HG02610 (cell line): ENCODE data around the gene TMEM63A.

Experiments used
- ATAC-seq: cut with Tn5 transposase; IDR thresholded peaks from one replicate; pipeline ENCODE4 v1.9.1; 2021; ENCODE audit warnings: mild to moderate bottlenecking, moderate library complexity; ENCODE audit not compliant: unreplicated experiment

Gene TMEM63A

DNA sequence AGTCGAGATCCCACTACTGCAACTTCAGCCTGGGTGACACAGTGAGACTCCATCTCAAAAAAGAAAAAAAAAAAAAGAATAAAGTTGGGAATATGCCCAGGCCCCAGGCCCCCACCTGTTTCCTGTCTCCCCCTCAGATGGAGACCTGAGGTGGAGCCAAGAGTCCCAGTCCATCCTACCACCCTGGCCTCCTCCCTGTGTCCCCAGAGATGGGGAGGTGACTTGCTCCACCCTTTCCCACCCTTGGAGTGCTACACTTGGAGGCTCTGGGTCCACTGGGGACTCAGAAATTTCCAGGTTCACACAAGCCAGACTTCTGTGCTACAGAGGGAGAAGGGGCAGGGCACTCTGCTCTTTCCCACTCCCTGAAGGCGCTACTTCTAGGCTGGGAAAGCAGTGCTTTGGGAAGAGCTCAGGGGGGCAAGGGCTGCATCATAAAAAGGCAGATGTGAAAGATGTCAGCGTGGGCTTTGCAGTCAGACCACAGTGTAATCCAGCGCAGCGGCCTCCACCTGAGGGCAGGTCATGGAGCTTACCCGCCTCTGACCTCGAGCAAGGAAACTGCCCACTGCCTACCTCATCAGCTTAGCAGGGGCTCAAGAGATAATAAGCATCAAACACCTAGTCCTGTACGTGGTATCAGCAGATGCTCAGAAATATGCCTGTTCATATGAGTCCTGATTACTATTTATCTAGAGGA, 13.4 kb downstream of the TMEM63A start:
- no peak for ATAC-seq

DNA sequence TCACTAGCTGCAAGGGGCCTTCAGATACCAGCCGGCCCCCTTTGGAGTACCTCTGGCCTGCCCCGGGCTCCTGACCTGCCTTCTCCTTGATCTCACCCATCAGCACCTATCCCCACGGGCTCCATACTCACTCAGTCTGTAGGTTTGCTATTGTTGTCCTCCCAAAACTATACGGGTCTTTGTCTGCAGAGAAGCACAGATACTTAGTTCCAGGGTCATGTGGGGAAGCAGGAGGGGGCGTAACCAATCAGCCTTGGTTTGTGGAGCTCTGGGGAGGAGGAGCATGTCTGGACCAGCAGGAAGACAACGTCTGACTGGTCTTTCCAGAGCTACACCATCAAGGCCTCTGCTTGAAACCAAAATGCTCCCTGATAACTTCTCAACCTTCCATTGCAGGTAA, 15.2 kb downstream of the TMEM63A start:
- ATAC-seq: no peak

DNA sequence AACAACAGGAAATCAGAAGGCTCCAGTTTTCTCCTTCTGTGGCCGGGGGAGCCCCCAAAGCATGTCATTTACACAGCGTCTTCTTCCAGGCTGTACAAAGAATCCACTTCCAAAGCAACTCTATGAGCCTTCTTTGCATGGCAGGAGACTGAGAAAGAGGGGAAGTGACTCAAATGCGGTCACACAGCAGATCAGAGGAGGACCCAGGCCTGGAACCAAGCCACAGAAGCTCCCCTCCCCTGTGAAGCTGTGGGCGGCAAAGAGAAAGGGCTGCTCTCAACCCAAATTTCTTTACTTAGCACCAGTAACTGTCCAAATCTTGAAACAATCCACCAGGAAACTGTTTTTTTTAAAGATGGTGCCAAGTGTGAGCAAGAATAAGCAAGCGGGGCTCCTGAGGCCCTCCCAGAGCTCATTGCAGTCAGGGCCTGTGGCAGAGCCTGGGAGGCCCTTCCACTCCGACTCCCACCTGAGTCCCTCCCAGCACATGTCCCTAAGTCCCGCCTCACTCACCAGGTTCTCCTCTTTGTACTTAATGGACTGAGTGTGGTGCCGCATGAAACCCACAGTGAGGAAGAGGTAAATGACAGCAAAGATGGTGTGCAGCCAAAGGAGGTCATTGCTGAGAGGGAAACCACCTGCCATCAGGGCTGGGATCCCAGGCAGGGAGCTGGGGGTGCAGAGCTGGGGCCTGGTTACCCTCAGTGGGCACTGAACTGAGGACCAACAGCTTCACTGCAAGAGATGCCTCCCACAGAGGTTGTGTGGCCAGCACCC, 15.9 kb downstream of the TMEM63A start:
- ATAC-seq: peak; percentile 80

GRCh38 chr1:225865514-225865913, 16.7 kb downstream of the TMEM63A start:
- no peak for ATAC-seq

DNA sequence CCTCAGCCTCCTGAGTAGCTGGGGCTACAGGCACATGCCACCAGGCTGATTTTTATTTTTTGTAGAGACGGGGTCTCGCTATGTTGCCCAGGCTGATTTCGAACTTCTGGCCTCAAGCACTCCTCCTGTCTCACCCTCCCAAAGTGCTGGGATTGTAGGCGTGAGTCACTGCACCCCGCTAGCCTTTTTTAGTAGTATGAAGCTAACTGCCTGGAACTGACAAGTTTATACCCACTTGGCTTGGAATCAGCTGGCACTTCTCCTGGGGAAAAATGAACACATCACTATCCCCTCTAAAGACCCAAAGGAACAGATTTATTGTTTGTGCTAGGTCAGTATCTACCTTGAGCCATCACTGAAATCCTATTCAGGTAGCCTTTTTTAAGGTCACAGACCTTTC, 19.0 kb downstream of the TMEM63A start:
- no peak for ATAC-seq

DNA sequence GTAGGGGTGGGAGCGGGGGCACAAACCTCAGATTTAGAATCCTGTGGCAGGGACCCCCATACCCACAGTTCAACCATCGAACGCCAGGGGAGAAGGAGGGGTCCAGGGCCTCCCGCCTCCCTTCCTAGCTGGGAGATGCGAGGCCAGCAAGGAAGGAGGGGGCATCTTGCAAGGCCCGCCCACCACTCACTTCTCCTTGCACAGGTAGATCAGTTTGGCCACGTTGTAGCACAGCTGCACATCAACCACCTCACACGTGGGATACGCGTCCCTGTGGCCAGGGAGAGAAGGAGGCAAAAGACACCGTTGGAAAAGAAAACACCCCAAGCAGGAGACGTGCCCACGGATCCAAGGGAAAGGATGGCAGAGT, 19.6 kb downstream of the TMEM63A start:
- ATAC-seq: no peak

- no peak for ATAC-seq
Measured at GRCh38 chr1:225861834-225862580, 20.2 kb downstream of the TMEM63A start.

DNA sequence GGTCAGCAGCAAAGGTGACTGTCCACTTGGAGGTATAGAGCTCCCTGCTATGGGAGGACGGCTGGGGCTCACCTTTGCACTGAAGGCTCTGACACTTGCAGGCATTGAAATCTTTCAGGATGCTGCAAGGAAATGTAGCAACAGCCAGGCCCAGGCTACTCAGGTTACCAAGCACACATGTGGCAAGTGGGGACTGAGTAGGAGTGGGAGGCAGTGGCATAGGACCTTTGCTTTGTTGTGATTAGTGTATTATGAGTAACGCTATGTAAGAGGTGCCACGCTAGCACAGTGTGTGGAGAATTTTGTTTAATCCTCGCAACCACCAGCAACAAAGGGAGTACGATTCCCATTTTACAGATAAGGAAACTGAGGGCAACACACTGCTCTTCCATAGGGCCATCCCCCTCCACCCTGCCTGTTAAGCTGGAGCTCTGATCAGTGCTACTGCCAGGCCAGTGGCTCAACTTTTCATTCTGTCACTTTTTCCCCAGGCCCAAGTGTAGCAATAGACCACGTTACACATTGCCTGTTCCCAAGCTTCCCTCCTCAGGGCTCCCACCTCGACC, 21.2 kb downstream of the TMEM63A start:
- no peak for ATAC-seq

DNA sequence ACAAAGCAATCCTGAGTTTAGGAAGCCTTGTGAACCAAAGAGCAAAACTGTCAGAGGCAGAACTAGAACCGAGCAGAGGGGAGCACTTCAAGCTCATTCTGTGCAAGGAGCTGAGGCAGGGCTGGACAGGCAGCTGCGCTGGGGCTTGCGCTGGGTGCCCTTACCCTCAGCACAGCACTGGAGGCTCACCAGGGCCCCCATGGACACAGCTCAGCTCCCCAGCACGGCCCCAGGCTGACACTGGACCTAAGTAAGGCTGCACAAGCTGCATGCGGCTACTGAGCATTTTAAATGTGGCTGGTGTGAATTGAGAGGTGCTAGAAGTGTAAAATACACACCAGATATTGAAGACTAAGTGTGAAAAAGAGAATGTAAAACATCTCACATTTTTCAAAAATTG, 22.1 kb downstream of the TMEM63A start:
- ATAC-seq: no peak

DNA sequence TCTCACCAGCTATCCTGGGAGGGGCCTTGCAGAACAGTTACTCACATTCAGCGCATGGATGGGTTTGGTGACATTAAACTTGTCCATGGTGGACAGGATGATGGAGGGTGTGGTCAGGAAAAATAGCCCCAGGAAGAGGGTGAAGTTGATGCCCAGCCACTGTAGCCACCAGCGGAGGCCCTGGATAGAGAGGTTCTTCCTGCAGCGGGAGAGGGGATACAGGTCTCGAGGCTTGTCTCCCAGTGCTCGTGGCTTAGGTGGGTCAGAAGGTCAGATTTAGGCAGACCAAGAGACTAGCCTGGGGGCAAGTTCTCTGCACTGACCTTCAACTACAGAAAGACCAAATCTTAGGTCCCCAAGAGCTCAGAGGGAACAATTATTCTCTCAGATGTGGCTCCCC, 23.0 kb downstream of the TMEM63A start:
- ATAC-seq: no peak

DNA sequence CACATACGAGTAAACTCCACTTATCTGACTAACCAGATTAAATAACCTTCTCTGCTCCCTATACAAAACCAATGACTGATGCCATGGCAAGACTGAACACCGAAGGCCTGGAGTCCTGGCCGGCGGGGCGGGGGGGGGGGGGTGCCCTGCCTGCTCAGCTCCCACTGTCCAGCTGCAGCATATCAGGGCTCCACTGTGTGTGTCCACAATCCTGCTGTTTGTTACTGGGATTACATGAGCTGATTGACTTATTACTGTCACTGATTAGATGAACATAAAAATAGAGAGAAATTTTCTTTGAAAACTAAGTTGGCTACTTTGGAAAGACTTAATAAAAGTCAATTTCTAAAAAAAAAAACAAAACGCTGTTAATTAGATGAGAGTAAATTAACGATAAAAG, 24.9 kb downstream of the TMEM63A start:
- ATAC-seq: no peak

DNA sequence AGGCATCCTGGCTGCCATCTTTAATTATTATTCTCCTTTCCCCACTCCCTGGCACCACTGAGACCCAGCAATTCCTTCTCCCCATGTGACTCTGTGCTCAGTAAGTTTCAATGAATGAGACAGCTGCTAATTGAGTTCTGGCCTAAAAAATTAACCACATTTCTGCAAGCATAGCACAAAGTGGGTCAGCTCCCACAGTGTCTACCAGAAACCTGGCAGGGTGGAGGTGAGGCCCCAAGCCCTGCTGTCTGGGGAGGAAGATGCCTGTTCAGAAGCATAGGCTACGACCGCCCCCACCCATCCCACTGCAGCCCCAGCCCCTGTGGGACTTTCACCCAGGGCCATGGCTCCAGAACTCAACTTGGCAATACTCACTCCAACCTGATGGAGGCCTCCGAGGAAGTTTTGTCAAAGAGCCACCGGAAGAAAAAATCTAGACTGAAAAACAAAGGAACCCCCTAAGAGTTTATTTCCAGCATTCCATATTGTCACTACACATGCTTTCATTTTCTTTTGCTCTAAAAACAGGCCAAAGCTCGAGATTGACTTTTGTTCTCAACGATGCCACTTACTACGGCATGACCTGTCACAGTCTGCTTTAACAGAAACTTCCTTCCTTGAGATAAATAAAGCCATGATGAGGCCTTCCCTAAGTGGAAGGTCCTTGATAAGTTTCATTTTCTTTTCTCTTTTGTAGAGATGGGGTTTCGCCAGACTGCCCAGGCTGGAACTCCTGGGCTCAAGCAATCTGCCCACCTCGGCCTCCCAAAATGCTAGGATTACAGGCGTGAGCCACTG, 26.5 kb downstream of the TMEM63A start:
- no peak for ATAC-seq

- no peak for ATAC-seq
Measured at GRCh38 chr1:225853441-225853840, 28.7 kb downstream of the TMEM63A start.

DNA sequence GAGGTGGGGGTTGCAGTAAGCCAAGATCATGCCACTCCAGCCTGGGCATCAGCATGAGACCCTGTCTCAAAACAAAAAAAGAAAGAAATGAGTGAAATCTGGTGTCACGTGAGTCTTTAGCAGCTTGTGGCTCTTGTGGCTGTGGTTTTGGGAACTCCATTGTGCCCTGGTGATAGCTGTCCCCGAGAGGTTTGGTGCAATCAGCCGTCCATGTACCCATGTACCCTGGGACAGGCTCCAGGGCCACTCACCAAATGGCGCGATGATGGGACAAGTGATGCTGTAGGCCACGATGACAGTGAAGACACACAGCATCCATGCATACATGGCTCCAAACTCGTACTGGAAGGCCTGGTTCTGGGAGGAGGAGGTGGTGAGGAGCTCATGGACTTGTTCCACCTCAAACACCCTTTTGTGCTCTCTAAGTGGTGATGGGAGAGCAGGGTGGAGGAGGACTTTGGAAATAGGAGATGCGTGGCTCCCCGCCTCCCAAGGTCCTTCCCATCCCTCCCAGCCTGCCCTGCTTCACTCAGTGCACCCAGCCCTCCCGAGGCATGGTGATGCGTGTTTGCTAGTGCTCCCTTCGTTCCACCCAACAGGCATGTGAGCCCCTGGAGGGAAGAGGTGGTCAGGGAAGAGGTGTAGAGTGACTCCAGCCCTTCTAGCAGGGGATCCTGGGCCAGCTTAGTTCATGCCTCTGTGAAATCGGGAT, 29.6 kb downstream of the TMEM63A start:
- no peak for ATAC-seq

DNA sequence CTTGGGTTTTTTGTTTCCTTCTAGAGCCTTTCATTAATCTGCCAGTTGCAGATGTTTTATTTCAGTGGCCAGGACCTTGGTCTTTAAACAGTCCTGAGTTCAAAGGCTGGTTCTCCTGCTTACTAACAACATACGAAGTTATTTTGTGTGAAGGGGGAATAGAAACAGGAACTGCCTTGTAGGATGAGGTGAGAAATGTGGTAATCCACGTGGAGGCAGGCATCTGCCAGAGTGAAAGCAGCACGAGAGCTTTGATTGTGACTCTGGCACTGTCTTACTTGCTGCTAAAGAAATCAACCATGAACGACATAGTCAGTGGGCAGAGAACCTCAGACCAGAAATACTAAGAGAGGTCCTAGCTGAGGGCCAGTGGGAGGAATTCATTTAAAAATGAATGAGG, 30.4 kb downstream of the TMEM63A start:
- peak; percentile 74 for ATAC-seq

- no peak for ATAC-seq
Measured at GRCh38 chr1:225850370-225850769, 31.8 kb downstream of the TMEM63A start.

- ATAC-seq: no peak
Measured at GRCh38 chr1:225849925-225850324, 32.3 kb downstream of the TMEM63A start.

DNA sequence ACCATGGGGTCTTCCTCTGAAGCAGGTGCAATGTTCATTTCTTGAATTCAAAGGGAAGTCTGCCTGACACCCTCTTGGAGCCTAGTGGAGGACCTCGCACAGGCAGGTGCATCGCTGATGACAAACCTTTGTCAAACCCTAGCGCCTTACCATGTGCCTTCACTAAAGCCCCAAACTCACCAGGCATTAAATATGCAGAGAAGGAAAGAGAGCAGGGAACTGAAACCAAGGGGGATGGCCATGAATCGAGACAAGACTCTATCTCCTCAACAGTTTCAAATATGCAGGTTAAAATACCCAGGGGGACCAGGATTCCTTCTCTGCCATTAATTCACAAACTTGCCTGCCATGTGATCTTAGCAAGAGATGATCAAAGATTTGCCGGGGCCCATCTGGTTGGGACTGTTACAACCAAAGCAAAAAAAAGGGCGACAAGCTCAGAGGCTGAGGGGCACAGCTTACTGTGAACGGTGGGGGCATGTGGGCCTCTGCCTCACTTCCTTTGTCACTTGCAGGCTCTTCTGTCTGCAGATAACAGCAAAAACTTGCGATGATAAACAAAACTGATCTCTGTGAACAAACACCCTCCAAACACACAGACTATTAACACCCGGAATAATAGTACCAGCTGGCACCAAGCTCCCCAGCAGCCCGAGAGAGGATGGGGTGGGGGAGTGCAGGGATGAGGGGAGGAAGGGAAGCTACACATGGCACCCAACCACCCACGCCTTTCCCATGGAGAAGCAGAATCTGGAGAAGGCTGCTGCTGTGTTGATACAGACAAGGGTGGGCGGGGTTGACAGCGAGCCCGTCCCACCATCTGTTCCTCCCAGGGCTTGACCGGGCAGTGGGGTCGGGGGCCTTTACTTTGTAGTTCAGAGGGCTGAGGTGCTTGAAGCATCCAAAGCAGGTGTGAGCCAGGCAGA, 33.9 kb downstream of the TMEM63A start:
- peak; percentile 66 for ATAC-seq

DNA sequence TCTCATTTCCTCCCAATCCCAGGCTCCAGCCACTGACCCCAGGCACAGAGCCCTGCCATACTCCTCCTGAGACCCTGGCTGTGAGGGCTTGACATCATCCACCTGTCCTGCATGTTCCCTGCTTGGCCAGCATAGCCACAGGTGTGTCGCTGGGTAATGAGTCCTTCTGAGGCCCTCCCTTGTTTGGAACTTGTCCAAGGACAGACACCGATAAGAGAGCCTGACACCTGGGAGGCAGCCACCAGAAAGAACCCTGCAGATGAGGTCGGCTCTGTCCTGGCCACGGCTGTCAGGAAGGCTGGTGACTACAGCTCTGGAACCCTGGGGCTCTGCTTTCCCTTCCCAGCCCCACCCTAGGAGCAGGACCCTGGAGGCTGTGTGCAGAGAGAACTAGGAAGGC, 34.6 kb downstream of the TMEM63A start:
- no peak for ATAC-seq
